SK-N-SH (cell line): ENCODE measurements around the gene NEU2.

Experiments used
- EP300 ChIP-seq, 2 experiments: IDR thresholded peaks; 2 replicates each; pipeline versions ENCODE4 v1.4.0 to v1.6.1; 2012; ENCODE audit warnings: borderline replicate concordance in 1 of 2, low read depth in 1 of 2, low read length in 1 of 2
- EZH2phosphoT487 ChIP-seq: fragments of 200-600 bp; sonication (generic); IDR thresholded peaks from 2 replicates; pipeline ENCODE4 v1.6.1; 2017; ENCODE audit warnings: low read depth, mixed run types, mild to moderate bottlenecking, antibody characterized with exemption, moderate library complexity, borderline replicate concordance
- GATA2 ChIP-seq: sonication (generic); formaldehyde crosslinking; IDR thresholded peaks from 2 replicates; pipeline ENCODE4 v1.5.0; 2020; ENCODE audit warnings: mild to moderate bottlenecking, missing genetic modification reagents
- JUND ChIP-seq: IDR thresholded peaks from 2 replicates; pipeline ENCODE4 v1.4.0; 2012
- MXI1 ChIP-seq: IDR thresholded peaks from 2 replicates; pipeline ENCODE4 v1.6.1; 2012; ENCODE audit warnings: mild to moderate bottlenecking, low read depth, low read length, improper control_type of control experiment
- NRF1 ChIP-seq: IDR thresholded peaks from 2 replicates; pipeline ENCODE4 v1.6.1; 2012; ENCODE audit warnings: low read depth, mild to moderate bottlenecking, low read length
- POLR2AphosphoS5 ChIP-seq: IDR thresholded peaks from 2 replicates; pipeline ENCODE4 v1.6.1; 2012; ENCODE audit warnings: low read depth, low read length
- RCOR1 ChIP-seq: fragments of 150-350 bp; IDR thresholded peaks from 2 replicates; pipeline ENCODE4 v1.6.1; 2017; ENCODE audit warnings: antibody characterized with exemption, low read length
- SIN3A ChIP-seq: IDR thresholded peaks from 2 replicates; pipeline ENCODE4 v1.6.1; 2012; ENCODE audit warnings: low read depth, mild to moderate bottlenecking, low read length, moderate library complexity, borderline replicate concordance
- TCF12 ChIP-seq: IDR thresholded peaks from 2 replicates; pipeline ENCODE4 v1.4.0; 2012
- YY1 ChIP-seq: IDR thresholded peaks from 2 replicates; pipeline ENCODE4 v1.4.0; 2012; ENCODE audit warnings: low read depth, mild to moderate bottlenecking
- TF ChIP-seq, protein P1 (sequence below): fragments of 200-600 bp; sonication (generic); IDR thresholded peaks from 2 replicates; pipeline ENCODE4 v1.6.1; 2017; ENCODE audit warnings: antibody characterized with exemption, mild to moderate bottlenecking, moderate library complexity
- TF ChIP-seq, protein P2 (sequence below): fragments of 150-350 bp; IDR thresholded peaks from 2 replicates; pipeline ENCODE4 v1.6.1; 2017; ENCODE audit warnings: antibody characterized with exemption, low read length, low read depth, borderline replicate concordance

DNA sequence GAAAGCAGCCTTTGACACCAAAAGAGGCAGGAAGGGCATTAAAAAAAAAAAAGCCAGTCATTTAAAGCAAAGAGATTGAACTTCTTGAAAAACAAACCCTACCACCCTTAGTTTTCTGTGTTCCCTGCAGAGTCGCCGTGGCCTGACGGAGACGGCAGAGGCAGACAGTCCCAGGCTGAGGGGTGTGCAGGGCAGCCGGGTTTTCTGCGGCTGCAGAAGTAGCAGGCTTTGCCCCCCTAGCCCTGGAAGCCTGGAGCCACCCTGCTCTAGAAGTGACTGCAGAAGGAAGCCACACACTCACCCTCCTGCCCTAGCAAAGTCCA lies 30.4 kb downstream of the NEU2 start:
- no peak for TF ChIP-seq JUND
- TF ChIP-seq, protein P1, sequence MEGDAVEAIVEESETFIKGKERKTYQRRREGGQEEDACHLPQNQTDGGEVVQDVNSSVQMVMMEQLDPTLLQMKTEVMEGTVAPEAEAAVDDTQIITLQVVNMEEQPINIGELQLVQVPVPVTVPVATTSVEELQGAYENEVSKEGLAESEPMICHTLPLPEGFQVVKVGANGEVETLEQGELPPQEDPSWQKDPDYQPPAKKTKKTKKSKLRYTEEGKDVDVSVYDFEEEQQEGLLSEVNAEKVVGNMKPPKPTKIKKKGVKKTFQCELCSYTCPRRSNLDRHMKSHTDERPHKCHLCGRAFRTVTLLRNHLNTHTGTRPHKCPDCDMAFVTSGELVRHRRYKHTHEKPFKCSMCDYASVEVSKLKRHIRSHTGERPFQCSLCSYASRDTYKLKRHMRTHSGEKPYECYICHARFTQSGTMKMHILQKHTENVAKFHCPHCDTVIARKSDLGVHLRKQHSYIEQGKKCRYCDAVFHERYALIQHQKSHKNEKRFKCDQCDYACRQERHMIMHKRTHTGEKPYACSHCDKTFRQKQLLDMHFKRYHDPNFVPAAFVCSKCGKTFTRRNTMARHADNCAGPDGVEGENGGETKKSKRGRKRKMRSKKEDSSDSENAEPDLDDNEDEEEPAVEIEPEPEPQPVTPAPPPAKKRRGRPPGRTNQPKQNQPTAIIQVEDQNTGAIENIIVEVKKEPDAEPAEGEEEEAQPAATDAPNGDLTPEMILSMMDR: no peak
- TF ChIP-seq, protein P2, sequence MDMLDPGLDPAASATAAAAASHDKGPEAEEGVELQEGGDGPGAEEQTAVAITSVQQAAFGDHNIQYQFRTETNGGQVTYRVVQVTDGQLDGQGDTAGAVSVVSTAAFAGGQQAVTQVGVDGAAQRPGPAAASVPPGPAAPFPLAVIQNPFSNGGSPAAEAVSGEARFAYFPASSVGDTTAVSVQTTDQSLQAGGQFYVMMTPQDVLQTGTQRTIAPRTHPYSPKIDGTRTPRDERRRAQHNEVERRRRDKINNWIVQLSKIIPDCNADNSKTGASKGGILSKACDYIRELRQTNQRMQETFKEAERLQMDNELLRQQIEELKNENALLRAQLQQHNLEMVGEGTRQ: no peak
- no peak for TF ChIP-seq NRF1
- no peak for TF ChIP-seq GATA2 (CRISPR knock-in tag)
- no peak for TF ChIP-seq MXI1
- TF ChIP-seq EP300 (IDR thresholded peaks at IDR 0.05; ENCODE audit: borderline replicate concordance in 1 of 2, low read depth in 1 of 2, low read length in 1 of 2): no peak
- TF ChIP-seq TCF12: no peak
- no peak for TF ChIP-seq EZH2phosphoT487
- TF ChIP-seq RCOR1: no peak
- TF ChIP-seq YY1: no peak
- no peak for TF ChIP-seq POLR2AphosphoS5
- TF ChIP-seq SIN3A: no peak
